GM23248 (cell line): ENCODE measurements around the gene DENND6B. TPM values are rescaled to one million over a fixed set of nuclear protein-coding genes. Genes with fewer than 3 reads are reported as not detected.

Experiments
- DNase-seq: peaks from one replicate; pipeline ENCODE4 v3.0.0-alpha.2; 2015
- H2AFZ ChIP-seq: fragments of 200-600 bp; sonication (generic); 2 replicates; pipeline ENCODE4 v1.6.1; 2016; ENCODE audit warnings: antibody characterized with exemption
- H3F3A ChIP-seq: fragments of 200-600 bp; sonication (generic); 2 replicates; pipeline ENCODE4 v1.6.1; 2016; ENCODE audit warnings: mild to moderate bottlenecking, antibody characterized with exemption, mixed run types; ENCODE audit not compliant: insufficient read depth
- H3K27ac ChIP-seq: fragments of 200-600 bp; sonication (generic); 2 replicates; pipeline ENCODE4 v1.5.1; 2016; ENCODE audit warnings: mild to moderate bottlenecking
- H3K27me3 ChIP-seq: fragments of 200-600 bp; sonication (generic); replicated peaks from 2 replicates; pipeline ENCODE4 v1.6.1; 2016; ENCODE audit warnings: mild to moderate bottlenecking; ENCODE audit not compliant: insufficient read depth
- H3K36me3 ChIP-seq: fragments of 200-600 bp; sonication (generic); 2 replicates; pipeline ENCODE4 v1.6.1; 2016; ENCODE audit warnings: low read depth, mild to moderate bottlenecking
- H3K4me1 ChIP-seq: fragments of 200-600 bp; sonication (generic); 2 replicates; pipeline ENCODE4 v1.6.1; 2016; ENCODE audit warnings: mild to moderate bottlenecking; ENCODE audit not compliant: insufficient read depth
- H3K4me2 ChIP-seq: fragments of 200-600 bp; sonication (generic); one replicate; pipeline ENCODE4 v1.6.1; 2016; ENCODE audit warnings: mild to moderate bottlenecking; ENCODE audit not compliant: unreplicated experiment
- H3K4me3 ChIP-seq: fragments of 200-600 bp; sonication (generic); 2 replicates; pipeline ENCODE4 v1.5.1; 2016; ENCODE audit warnings: mild to moderate bottlenecking
- H3K79me2 ChIP-seq: fragments of 200-600 bp; sonication (generic); 2 replicates; pipeline ENCODE4 v1.6.1; 2016; ENCODE audit warnings: mild to moderate bottlenecking; ENCODE audit not compliant: insufficient read depth
- H3K9ac ChIP-seq: fragments of 200-600 bp; sonication (generic); 2 replicates; pipeline ENCODE4 v1.6.1; 2016; ENCODE audit warnings: mild to moderate bottlenecking
- H3K9me2 ChIP-seq: fragments of 200-600 bp; sonication (generic); 2 replicates; pipeline ENCODE4 v1.6.1; 2016; ENCODE audit warnings: mixed run types, mild to moderate bottlenecking, moderate library complexity; ENCODE audit not compliant: insufficient read depth
- H3K9me3 ChIP-seq: fragments of 200-600 bp; sonication (generic); one replicate; pipeline ENCODE4 v1.6.1; 2017; ENCODE audit warnings: low read depth
- H4K20me1 ChIP-seq: fragments of 200-600 bp; sonication (generic); 2 replicates; pipeline ENCODE4 v1.6.0; 2016; ENCODE audit not compliant: insufficient read depth
- EZH2 ChIP-seq: fragments of 200-600 bp; sonication (generic); IDR thresholded peaks from 2 replicates; pipeline ENCODE4 v1.6.1; 2018; ENCODE audit warnings: antibody characterized with exemption, mild to moderate bottlenecking; ENCODE audit not compliant: insufficient read depth, poor library complexity, severe bottlenecking
- EZH2phosphoT487 ChIP-seq: fragments of 200-600 bp; sonication (generic); IDR thresholded peaks from 2 replicates; pipeline ENCODE4 v1.6.1; 2018; ENCODE audit warnings: antibody characterized with exemption, moderate library complexity, mild to moderate bottlenecking, low read depth; ENCODE audit not compliant: insufficient read depth
- WGBS, 2 experiments: methylation state at CpG; one replicate each; pipeline ENCODE4 v1.1.6; 2015 to 2017; ENCODE audit warnings: low lambda C conversion rate in 2 of 2, low coverage in 1 of 2; ENCODE audit errors: missing lambda C conversion rate in 2 of 2; 5-methylcytosine and 5-hydroxymethylcytosine counted together
- in situ Hi-C: fragments of 300-500 bp; cut with MboI; formaldehyde crosslinking; loops from 2 replicates; pipeline ENCODE4 v1.15.0; 2020
- polyA plus RNA-seq: library from polyadenylated mRNA; unstranded; fragments of >200 nt; fragmentation: Nextera tagmentation; extraction: Ambion mirVana; gene quantifications from 2 replicates; pipeline ENCODE4 v1.2.1, GENCODE V29; 2016
- total RNA-seq: library from RNA; depleted of rRNA; stranded (reverse); fragments of >200 nt; shearing (Covaris generic); gene quantifications from 2 replicates; pipeline ENCODE4 v1.2.3, GENCODE V29; 2014

The DENND6B gene
- total and polyA plus RNA-seq, 2 experiments from 2014 or later: 5.7 to 6.1 TPM

DNA sequence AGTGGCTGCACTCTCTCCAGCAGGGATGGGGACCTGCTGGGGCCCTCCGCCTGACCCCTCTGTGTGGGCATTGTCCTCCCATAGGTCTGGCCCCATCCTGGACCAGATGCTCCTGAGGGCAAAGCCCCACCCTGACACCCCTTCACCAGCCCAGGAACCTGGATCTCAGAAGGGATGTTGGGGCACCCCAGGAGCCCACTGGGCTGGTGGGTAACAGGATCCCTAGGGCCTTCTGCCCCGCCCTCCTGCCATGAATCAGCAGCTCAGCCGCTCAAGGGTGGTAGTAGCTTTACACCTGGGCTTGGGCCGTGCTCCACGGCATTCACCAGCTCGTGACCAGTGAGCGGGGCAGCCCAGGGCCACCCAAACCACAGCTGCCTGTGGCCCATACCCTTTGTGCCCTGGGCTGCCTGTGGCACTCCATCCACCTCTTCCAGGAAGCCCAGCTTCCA lies 64.3 kb downstream of the DENND6B start:
- Histone ChIP-seq H3K36me3 (no peaks in the 10 kb centered on the region), H3K4me1 (0 out of 2 replicates have a peak, but pooled peaks cover 3% of the 10 kb centered on the region), H3K4me2 (no peak overlapping the region), H3F3A (no peaks in the 10 kb centered on the region), H3K9ac (no peak overlapping the region), H4K20me1 (no peaks in the 10 kb centered on the region), H3K9me2 (no peaks in the 10 kb centered on the region), H3K79me2 (peaks cover 22% of the 10 kb centered on the region), H2AFZ (no peak overlapping the region), H3K27ac (no peak overlapping the region), H3K27me3 (no peaks in the 10 kb centered on the region), H3K9me3 (no peaks in the 10 kb centered on the region), H3K4me3 (no peak overlapping the region)
- peak; percentile 52 for DNase-seq
- in situ Hi-C loops: no loop called here
- 44 to 58% methylated on average over 7 of the region's 7 CpGs for WGBS, 2 experiments
- no peak for TF ChIP-seq EZH2
- no peak for TF ChIP-seq EZH2phosphoT487

DNA sequence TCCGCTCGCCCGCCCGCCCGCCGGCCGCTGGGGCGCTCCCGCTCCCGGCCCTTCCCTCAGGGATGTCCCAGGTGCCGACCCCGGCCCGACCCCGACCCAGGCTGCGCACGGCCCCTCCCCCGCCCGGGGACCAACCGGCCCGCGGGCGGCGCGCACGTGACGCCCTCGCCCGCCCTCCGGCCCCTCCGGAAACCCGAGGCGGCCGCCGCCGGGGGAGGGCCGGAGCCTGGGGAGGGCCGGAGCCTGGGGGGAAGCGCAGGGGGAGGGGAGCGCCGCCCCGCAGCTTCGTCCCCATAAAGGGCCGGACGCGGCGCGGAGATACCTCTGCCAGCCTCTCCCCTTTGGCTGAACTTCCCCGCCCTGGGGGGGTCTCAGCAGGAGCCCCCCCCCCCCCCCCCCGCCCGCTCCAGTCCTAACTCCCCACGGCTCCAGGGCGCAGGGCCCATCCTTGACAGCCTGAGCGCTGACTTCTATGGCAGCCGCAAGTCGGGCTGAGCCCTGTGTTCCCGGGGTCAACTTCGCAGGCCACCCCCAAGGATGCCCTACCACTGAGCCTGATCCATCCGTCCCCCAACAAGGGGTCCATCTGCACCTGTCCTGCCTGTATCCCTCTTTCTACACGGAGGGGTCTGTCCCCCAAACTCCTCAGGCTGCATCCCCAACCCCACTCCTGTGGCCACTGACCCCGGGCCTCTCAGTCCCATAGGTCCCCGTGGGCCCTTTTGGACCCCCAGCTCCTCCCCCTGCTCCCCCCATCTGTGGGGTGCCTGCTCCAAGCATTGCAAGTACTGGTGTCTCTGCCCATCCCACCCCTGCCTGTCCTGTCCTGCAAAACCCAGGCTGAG lies 65.0 kb downstream of the DENND6B start, which contains the start of gene MAPK12:
MAPK12 (minus strand) TSS at position 69 of the 845 bp plus-strand sequence. CDS start 174 bp downstream, outside the sequence.
- in situ Hi-C loops: no loop called here
- Histone ChIP-seq H3K27ac (peak within 1 kb of the TSS; percentile 58), H2AFZ (peak within 1 kb of the TSS; percentile 79)

GRCh38 chr22:50260801-50261614 lies 65.8 kb downstream of the DENND6B start:
- Histone ChIP-seq H3K36me3 (no peaks in the 10 kb centered on the region), H3K4me3 (peak overlapping the region; percentile 81), H3K9me2 (no peaks in the 10 kb centered on the region), H3K9me3 (no peaks in the 10 kb centered on the region), H3F3A (no peaks in the 10 kb centered on the region), H2AFZ (peak overlapping the region; percentile 79), H4K20me1 (no peaks in the 10 kb centered on the region), H3K4me1 (0 out of 2 replicates have a peak, but pooled peaks cover 3% of the 10 kb centered on the region), H3K9ac (peak overlapping the region; percentile 92), H3K4me2 (peak overlapping the region; percentile 89), H3K27ac (peak overlapping the region; percentile 58), H3K79me2 (peaks cover 22% of the 10 kb centered on the region), H3K27me3 (no peaks in the 10 kb centered on the region)
- 1 to 3% methylated on average over 46 to 47 of the region's 92 CpGs for WGBS, 2 experiments
- peak; percentile 85 for DNase-seq
- in situ Hi-C loops: no loop called here
- TF ChIP-seq EZH2 (no peak), EZH2phosphoT487 (no peak)

More for the DNA sequence above, 65.0 kb downstream of the DENND6B start, which contains the start of gene MAPK12:
- no peaks in the 10 kb centered on the region for H3K9me2 ChIP-seq
- 8 to 14% methylated on average over 8 to 22 of the region's 61 CpGs for WGBS, 2 experiments
- 0 out of 2 replicates have a peak, but pooled peaks cover 3% of the 10 kb centered on the region for H3K4me1 ChIP-seq
- no peaks in the 10 kb centered on the region for H3K36me3 ChIP-seq
- H3K9ac ChIP-seq: peak within 1 kb of the TSS; percentile 92
- no peak for TF ChIP-seq EZH2phosphoT487
- no peak for TF ChIP-seq EZH2
- H3K79me2 ChIP-seq: peaks cover 22% of the 10 kb centered on the region
- no peaks in the 10 kb centered on the region for H3K9me3 ChIP-seq
- H3F3A ChIP-seq: no peaks in the 10 kb centered on the region
- DNase-seq: peak; percentile 59
- H3K27me3 ChIP-seq: no peaks in the 10 kb centered on the region
- peak within 1 kb of the TSS; percentile 81 for H3K4me3 ChIP-seq
- no peaks in the 10 kb centered on the region for H4K20me1 ChIP-seq
- H3K4me2 ChIP-seq: peak within 1 kb of the TSS; percentile 89

DNA sequence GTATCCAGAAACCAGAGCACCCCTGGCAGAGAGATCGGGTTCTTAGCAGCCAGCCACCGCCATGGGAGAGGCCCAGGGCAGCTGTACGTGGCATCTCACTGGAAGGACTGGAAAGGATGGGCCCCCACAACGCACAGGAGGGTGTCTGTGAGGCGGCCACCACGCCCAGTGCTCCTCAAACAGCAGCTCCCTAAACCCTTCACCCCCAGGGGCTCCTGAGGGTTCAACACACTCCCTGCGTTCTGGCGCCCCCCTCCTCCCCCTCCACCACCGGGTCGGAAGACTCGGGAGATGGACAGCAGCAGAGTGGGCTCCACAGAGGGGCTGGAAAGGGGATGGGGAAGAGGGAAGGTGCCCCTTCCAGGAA lies 66.4 kb downstream of the DENND6B start:
- peak overlapping the region; percentile 58 for H3K27ac ChIP-seq
- DNase-seq: peak; percentile 70
- H3K4me2 ChIP-seq: peak overlapping the region; percentile 89
- WGBS, 2 experiments: 21 to 27% methylated on average over 9 to 10 of the region's 11 CpGs
- no peaks in the 10 kb centered on the region for H3F3A ChIP-seq
- H3K4me3 ChIP-seq: peak overlapping the region; percentile 81
- H2AFZ ChIP-seq: peak overlapping the region; percentile 79
- no peaks in the 10 kb centered on the region for H3K36me3 ChIP-seq
- 0 out of 2 replicates have a peak, but pooled peaks cover 3% of the 10 kb centered on the region for H3K4me1 ChIP-seq
- no peaks in the 10 kb centered on the region for H3K9me3 ChIP-seq
- TF ChIP-seq EZH2 (no peak), EZH2phosphoT487 (no peak)
- H4K20me1 ChIP-seq: no peaks in the 10 kb centered on the region
- H3K9me2 ChIP-seq: no peaks in the 10 kb centered on the region
- H3K27me3 ChIP-seq: no peaks in the 10 kb centered on the region
- peaks cover 22% of the 10 kb centered on the region for H3K79me2 ChIP-seq
- H3K9ac ChIP-seq: peak overlapping the region; percentile 92
- in situ Hi-C loops: no loop called here
